Fibroblast of villous mesenchyme (primary cell): Measurements from ENCODE around the gene PTPN9. TPM values are rescaled to one million over a fixed set of nuclear protein-coding genes. Genes with fewer than 3 reads are reported as not detected.

ENCODE experiments used
- DNase-seq: peaks from one replicate; pipeline ENCODE4 v3.0.0-alpha.2; 2010; ENCODE audit warnings: low read depth
- H3K4me3 ChIP-seq: 2 replicates; pipeline ENCODE4 v1.5.1; 2011; ENCODE audit warnings: low read depth, mild to moderate bottlenecking, low read length
- total RNA-seq: library from RNA; depleted of rRNA; stranded (reverse); fragments of >200 nt; gene quantifications from 2 replicates; pipeline ENCODE4 v1.2.3, GENCODE V29; 2012
- TF ChIP-seq, protein P1 (sequence below): IDR thresholded peaks from 2 replicates; pipeline ENCODE4 v1.5.1; 2012; ENCODE audit warnings: low read depth, mild to moderate bottlenecking, low read length; ENCODE audit not compliant: insufficient read depth

Gene PTPN9
- total RNA-seq, 1 donor, result 32.4 TPM

DNA sequence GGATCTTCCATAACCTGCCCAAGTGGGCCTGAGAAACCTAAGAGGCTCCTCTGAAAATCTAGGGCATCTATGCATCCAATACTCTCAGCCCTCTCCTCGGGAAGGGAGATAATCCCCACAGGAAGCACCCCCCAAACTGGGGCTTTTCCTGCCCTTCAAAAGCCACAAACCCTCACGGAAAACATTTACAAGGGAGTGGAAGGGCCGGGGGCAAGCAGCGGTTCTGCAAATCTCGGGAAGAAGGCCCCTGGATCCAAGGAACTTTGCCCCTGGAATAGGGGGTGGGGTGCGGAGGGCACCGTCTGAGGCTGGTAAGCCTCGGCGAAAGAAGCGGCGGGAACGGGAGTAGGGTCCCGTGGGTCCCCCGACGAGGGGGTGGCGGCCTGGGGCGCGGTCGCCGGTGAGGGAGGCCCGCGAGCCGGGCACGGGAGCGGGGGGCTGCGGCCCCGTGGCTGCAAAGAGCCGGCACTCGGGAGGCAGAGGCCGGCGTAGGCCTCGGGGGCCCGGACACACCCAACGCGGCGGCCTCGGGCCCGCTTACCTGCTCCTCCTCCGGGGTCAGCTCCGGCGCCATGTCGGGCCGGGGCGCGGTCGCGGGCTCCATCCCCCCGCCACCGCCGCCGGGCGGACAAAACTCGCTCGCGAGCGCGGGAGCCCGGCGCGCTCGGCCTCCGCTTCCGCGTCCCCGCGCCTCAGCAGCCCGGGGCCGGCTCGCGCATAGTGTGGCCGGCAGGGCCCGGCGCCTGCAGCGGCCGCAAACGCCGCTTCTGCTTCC is 755 bp downstream of the PTPN9 start:
- TF ChIP-seq, protein P1, sequence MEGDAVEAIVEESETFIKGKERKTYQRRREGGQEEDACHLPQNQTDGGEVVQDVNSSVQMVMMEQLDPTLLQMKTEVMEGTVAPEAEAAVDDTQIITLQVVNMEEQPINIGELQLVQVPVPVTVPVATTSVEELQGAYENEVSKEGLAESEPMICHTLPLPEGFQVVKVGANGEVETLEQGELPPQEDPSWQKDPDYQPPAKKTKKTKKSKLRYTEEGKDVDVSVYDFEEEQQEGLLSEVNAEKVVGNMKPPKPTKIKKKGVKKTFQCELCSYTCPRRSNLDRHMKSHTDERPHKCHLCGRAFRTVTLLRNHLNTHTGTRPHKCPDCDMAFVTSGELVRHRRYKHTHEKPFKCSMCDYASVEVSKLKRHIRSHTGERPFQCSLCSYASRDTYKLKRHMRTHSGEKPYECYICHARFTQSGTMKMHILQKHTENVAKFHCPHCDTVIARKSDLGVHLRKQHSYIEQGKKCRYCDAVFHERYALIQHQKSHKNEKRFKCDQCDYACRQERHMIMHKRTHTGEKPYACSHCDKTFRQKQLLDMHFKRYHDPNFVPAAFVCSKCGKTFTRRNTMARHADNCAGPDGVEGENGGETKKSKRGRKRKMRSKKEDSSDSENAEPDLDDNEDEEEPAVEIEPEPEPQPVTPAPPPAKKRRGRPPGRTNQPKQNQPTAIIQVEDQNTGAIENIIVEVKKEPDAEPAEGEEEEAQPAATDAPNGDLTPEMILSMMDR, result no peak
- H3K4me3 ChIP-seq, result peak overlapping the region; percentile 85
- DNase-seq, result no peak

DNA sequence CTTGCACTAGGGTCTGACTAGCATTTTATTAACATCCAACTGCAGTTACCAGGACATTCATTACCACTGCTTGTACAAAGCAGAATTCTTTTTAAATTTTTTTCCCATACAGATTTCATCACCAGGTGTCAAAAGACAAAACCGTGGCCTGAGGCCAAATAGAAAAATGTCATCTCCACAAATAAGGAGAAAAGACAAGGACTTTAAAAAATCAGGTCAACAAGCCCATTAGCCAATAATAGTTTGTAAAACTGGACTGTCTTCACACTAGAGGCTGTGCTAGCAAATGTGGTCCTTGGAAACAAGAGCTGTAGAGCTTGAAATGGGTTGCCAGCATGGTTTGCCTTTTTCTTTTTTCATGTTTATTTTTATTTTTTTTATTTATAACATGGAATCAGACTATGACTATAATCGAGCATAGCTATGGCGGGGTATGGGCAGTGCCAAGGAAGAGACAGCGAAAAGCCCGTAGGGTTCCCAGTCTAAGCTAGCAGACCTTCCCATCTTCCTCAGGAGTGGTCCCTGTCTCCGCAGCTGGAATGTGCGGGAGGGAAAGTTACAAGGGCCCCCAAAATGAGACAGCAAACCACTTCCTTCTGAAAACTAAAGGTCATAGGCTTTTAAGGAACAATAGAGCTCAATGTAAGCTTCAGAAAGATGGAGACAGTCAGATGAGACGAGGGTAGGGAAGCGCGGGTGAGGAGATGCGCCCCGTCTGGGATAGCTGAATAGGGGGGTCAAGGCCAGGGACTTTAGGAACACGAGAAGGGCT is 1.5 kb downstream of the PTPN9 start:
- H3K4me3 ChIP-seq, result peak overlapping the region; percentile 85
- TF ChIP-seq, protein P1, result no peak
- peak; percentile 55 for DNase-seq

DNA sequence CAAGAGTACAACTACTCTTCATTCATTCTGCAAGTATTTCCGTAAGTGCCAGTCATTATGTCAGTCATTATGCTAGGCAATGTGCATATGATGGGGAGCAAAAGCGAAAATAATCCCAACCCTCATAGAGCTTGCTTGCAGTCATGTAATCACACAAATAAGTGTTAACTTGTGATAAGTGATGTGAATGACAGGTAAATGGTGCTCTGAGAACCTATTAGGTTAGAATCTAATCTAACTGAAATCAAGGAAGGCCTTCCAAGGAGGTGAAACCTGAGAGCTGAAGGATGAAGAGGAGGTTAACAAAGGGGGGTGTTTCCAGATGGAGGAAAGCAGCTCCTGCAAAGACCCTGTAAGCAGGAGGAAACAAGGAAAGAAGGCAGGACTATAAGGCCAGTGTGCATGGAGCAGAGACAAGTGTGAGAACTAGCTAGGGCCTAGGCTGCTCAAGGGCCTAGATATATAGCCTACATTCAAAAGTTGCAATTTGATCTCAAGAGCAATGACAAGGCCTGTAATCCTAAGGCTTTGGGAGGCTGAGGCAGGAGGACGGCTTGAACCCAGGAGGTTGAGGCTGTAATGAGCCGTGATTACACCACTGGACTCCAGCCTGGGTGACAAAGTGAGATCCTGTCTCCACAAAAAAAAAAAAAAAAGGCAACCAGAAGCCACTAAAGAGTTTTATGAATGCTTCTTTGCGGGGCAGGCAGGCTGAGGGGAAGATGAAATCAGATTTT is 5.3 kb downstream of the PTPN9 start:
- TF ChIP-seq, protein P1, result no peak
- DNase-seq, result no peak
- no peak overlapping the region for H3K4me3 ChIP-seq

DNA sequence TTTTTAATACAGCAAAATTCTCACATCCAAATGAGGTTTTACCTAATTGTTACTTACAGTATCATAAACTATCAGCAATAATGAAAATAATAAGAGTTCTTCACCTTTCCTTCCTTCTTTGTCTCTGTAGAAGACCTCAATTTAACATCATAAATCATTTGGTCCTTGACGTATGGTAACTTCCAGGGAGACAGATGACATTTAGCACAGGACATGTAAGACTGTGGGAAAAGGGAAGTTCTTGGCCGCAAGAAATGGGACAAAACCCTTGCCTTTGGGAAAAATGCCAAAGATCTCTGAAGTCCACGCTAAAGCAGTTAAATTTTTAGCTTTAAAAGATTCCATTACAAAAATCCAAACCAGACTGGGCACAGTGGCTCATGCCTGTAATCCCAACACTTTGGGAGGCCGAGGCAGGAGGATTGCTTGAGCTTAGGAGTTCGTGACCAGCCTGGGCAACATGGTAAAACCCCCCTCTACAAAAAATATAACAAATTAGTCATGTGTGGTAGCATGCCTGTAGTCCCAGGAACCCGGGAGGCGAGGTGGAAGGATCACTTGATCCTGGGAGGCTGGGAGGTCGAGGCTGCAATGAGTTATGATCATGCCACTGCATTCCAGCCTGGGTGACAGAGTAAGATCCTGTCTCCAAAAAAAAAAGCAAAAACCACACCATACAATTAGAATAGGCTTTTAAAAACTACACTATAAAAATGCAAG is 8.8 kb downstream of the PTPN9 start:
- TF ChIP-seq, protein P1, result no peak
- DNase-seq, result peak; percentile 59
- H3K4me3 ChIP-seq, result no peak overlapping the region

DNA sequence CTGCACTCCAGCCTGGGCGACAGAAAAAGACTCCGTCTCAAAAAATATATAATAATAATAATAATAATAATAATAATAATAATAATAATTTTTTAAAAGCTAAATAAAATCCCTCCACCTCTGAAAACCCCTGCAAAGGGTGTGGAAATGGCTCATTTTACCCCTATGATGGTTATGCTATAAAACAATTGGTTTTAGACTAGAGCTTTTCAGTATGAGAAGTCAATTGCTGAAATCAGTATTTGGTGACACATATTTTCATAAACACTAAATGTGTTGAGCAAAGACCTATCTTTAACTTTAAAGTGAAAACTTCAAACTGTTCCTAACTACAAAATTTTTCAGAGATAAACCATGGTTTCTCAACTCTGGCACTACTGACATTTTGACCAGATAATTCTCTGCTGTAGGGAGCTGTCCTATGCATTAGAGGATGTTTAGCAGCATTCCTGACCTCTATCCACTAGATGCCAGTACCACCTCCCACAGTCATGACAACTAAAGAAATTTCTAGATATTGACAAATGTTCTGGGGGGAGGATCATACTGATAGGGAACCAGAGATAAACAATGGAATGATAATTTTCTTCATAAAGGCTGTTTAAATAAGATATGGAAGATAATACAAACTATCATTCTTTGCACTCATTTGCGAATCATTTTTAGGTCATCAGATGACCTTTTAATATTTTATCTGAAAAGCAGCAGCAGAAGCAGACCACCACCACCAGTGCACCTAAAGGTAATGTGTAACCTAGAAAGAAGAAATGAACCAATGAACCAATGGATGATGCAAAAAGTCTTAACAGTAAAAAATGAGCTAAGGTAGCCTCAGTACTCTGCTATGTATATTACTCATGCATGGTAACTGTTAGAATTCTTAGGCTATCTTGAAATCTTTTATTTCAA is 13.8 kb downstream of the PTPN9 start:
- no peak overlapping the region for H3K4me3 ChIP-seq
- TF ChIP-seq, protein P1, result no peak
- DNase-seq, result no peak
